Measurements from ENCODE around the gene CDK13.

CDK13 gene

DNA sequence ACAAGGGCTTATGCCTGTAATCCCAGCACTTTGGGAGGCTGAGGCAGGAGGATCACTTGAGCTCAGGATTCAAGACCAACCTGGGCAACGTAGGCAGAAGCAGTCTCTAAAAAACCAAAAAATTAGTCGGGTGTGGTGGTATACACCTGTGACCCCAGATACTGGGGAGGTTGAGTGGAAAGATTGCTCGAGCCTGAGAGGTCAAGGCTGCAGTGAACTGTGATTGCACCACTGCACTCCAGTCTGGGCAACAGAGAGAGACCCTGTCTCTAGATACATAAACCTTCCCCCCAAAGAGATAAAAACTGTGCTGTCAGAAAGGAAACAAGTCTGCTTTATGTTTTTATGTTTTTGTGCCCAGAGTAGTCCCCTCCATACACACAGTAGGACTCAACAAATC lies 27.5 kb upstream of the CDK13 start:
- TF ChIP-seq POLR2AphosphoS5 (IDR thresholded peaks at IDR 0.05; ENCODE audit: low read depth, low read length): no peak
- TF ChIP-seq POLR2A (IDR thresholded peaks at IDR 0.05; ENCODE audit: low read depth, low read length): no peak
- TF ChIP-seq TAF1 (IDR thresholded peaks at IDR 0.05; ENCODE audit: low read depth, low read length): no peak
- no peak for TF ChIP-seq SPI1 (IDR thresholded peaks at IDR 0.05; ENCODE audit: low read depth, low read length)
- FAIRE-seq (no peak), DNase-seq (ENCODE audit: insufficient read length, low spot score) (no peak)

DNA sequence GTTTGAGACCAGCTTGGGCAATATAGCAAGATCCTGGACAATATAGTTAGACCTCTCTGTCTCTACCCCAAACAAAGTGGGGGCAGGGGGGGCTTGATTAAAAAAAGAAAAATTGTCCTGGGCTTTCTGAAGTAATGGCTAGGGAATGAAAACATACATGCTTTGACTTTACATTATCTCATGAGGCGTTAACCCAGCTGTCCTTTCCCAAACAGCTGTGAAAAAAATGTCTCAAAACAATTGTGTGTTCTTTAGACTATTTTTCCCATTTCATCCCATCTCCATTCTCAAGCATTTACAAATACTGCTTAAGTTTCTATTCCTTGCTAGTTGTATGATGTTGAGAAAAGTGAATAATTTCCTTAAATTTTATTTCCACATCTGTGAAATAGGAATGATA lies 27.0 kb upstream of the CDK13 start:
- TF ChIP-seq TAF1 (IDR thresholded peaks at IDR 0.05; ENCODE audit: low read depth, low read length): no peak
- no peak for FAIRE-seq
- DNase-seq (ENCODE audit: insufficient read length, low spot score): no peak

DNA sequence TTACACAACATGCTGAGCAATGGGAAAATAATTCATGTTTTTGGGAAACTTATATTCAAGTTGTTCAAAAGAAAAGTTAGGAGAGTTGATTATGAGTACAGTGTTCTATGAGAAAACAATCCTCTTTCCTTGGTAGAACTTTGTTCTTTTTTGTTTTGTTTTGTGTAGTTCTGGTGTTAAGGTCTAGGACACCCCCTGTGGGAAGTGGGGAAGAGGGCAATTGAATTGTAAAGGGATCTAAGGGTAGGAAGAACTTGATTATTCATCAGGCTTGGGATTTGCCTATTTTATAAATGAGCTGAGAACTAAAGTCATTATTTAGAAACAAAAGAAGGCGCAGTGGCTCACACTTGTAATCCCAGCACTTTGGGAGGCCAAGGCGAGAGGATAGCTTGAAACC lies 25.9 kb upstream of the CDK13 start:
- DNase-seq (ENCODE audit: insufficient read length, low spot score): no peak
- no peak for TF ChIP-seq POLR2A (IDR thresholded peaks at IDR 0.05; ENCODE audit: low read depth, low read length)
- no peak for TF ChIP-seq TAF1 (IDR thresholded peaks at IDR 0.05; ENCODE audit: low read depth, low read length)
- TF ChIP-seq POU2F2 (IDR thresholded peaks at IDR 0.05; ENCODE audit: low read depth, low read length): no peak
- no peak for TF ChIP-seq POLR2AphosphoS5 (IDR thresholded peaks at IDR 0.05; ENCODE audit: low read depth, low read length)
- TF ChIP-seq SPI1 (IDR thresholded peaks at IDR 0.05; ENCODE audit: low read depth, low read length): no peak
- TF ChIP-seq PAX5 (IDR thresholded peaks at IDR 0.05; ENCODE audit: insufficient read depth, low read length, severe bottlenecking): no peak
- no peak for FAIRE-seq

DNA sequence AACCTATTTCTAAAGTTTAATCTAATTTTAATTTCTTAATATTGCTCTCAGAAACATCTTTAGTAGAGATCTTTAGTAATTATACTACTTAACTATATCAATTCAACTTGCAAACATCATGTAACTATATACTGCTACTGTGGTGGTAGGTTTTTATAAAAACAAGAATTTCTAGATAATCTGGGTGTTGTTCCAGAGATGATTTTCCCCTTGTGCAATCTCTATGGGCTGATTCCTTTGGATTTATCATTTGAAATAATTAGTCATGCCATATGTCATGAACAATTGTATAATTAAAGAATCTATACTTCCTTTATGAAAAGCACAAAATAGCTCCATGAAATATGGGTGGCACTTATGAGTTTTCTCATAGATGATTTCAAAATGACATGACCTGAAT lies 23.9 kb upstream of the CDK13 start:
- FAIRE-seq (no peak), DNase-seq (ENCODE audit: insufficient read length, low spot score) (no peak)
- TF ChIP-seq SPI1 (IDR thresholded peaks at IDR 0.05; ENCODE audit: low read depth, low read length) (no peak), PAX5 (IDR thresholded peaks at IDR 0.05; ENCODE audit: insufficient read depth, low read length, severe bottlenecking) (no peak), TAF1 (IDR thresholded peaks at IDR 0.05; ENCODE audit: low read depth, low read length) (no peak), POLR2A (IDR thresholded peaks at IDR 0.05; ENCODE audit: low read depth, low read length) (no peak), POLR2AphosphoS5 (IDR thresholded peaks at IDR 0.05; ENCODE audit: low read depth, low read length) (no peak), POU2F2 (IDR thresholded peaks at IDR 0.05; ENCODE audit: low read depth, low read length) (no peak)

DNA sequence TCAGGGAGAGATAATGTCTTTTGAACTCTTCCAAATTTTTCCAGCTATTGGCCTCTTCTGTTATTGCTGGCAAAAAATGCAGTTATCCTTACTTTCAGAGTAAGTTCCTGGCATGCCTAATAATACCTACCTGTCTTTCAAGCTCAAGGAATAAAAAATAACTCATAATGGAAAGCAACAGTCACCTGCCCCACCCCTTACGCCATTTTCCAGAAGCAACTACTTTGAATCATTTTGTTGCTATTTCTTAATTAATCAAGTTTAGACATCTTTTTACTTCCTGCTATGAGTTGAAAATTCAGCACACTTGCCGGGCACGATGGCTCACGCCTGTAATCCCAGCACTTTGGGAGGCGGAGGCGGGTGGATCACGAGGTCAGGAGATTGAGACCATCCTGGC lies 23.0 kb upstream of the CDK13 start:
- FAIRE-seq (no peak), DNase-seq (ENCODE audit: insufficient read length, low spot score) (no peak)
- TF ChIP-seq PAX5 (IDR thresholded peaks at IDR 0.05; ENCODE audit: insufficient read depth, low read length, severe bottlenecking) (no peak), POLR2AphosphoS5 (IDR thresholded peaks at IDR 0.05; ENCODE audit: low read depth, low read length) (no peak), POU2F2 (IDR thresholded peaks at IDR 0.05; ENCODE audit: low read depth, low read length) (no peak), TAF1 (IDR thresholded peaks at IDR 0.05; ENCODE audit: low read depth, low read length) (no peak), SPI1 (IDR thresholded peaks at IDR 0.05; ENCODE audit: low read depth, low read length) (no peak), POLR2A (IDR thresholded peaks at IDR 0.05; ENCODE audit: low read depth, low read length) (no peak)

DNA sequence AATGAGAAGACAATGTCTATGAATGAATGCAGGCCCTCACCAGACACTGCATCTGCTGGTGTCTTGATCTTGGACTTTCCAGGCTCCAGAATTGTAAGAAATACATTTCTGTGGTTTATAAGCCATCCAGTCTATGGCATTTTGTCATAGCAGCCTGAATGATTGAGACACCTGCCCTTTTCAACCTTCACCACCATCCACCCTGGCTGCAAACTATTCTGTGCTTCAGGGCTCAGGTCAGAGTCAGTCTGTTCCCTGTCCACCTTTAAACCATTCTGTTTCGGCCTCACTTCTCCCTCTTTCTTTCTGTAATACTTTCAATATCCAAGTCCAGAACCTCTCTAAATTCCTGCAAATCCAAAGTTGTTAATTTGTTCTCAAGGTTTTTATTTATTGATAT lies 15.9 kb upstream of the CDK13 start:
- DNase-seq (ENCODE audit: insufficient read length, low spot score) (no peak), FAIRE-seq (no peak)
- TF ChIP-seq POLR2A (IDR thresholded peaks at IDR 0.05; ENCODE audit: low read depth, low read length): no peak
- TF ChIP-seq POU2F2 (IDR thresholded peaks at IDR 0.05; ENCODE audit: low read depth, low read length): no peak

DNA sequence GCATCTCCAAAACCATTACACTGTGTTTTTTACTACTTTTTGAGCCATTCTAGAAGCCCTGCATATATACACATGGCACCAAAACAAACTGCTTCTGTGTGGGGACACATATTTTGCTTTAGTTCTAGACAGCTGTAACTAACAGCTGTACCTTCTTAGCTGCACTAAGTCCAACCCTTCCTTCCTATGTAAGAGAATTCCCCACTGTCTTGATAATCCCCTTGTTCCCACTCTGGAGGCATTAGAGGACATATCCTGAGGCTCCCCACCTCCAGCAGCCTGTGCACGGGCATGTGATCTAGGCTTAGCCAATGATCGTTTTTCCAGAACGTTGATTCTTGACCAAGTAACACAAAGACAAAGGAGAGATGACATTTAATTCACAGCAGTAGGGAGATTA lies 13.3 kb upstream of the CDK13 start:
- FAIRE-seq: no peak
- no peak for DNase-seq (ENCODE audit: insufficient read length, low spot score)
- TF ChIP-seq POLR2A (IDR thresholded peaks at IDR 0.05; ENCODE audit: low read depth, low read length) (no peak), SPI1 (IDR thresholded peaks at IDR 0.05; ENCODE audit: low read depth, low read length) (no peak), POLR2AphosphoS5 (IDR thresholded peaks at IDR 0.05; ENCODE audit: low read depth, low read length) (no peak), PAX5 (IDR thresholded peaks at IDR 0.05; ENCODE audit: insufficient read depth, low read length, severe bottlenecking) (no peak), POU2F2 (IDR thresholded peaks at IDR 0.05; ENCODE audit: low read depth, low read length) (no peak), TAF1 (IDR thresholded peaks at IDR 0.05; ENCODE audit: low read depth, low read length) (no peak)

DNA sequence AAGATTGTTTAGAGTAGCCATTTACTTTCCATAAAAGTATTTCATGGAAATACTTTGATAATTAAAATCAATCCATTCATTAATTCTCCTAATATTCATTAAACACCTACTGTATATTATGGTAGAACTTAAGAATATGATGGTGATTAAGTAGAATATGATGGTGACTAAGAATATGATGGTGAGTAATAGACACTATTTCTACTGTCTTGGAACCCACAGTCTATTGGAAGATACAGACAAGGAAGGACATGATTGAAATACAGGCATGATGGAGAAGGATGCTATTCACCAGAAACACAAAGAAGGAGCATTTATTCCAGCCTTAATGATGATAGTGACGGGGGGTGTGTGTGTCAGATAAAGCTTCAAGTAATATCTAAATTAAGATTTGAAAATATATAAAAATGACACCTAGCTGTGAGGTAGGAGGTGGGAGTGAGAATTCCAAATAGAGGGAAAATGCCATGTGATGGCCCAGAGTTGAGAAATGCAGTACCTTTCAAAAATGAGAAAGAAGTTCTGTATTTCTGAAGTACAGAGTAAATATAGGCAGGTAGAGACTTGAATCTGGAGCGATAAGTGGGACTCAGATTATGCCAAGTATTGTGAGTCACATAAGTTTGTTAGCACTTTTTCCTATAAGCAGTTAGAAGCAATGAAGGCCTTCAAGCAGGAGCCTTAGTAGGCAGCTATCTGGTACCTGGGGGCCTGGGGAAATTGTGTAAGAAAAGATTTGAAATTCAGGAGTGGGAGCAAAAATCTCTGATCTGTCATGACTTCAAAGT lies 12.5 kb upstream of the CDK13 start:
- TF ChIP-seq POLR2AphosphoS5 (IDR thresholded peaks at IDR 0.05; ENCODE audit: low read depth, low read length): no peak
- TF ChIP-seq SPI1 (IDR thresholded peaks at IDR 0.05; ENCODE audit: low read depth, low read length): no peak
- no peak for TF ChIP-seq TAF1 (IDR thresholded peaks at IDR 0.05; ENCODE audit: low read depth, low read length)
- TF ChIP-seq POU2F2 (IDR thresholded peaks at IDR 0.05; ENCODE audit: low read depth, low read length): no peak
- no peak for TF ChIP-seq POLR2A (IDR thresholded peaks at IDR 0.05; ENCODE audit: low read depth, low read length)
- TF ChIP-seq PAX5 (IDR thresholded peaks at IDR 0.05; ENCODE audit: insufficient read depth, low read length, severe bottlenecking): no peak
- FAIRE-seq (no peak), DNase-seq (ENCODE audit: insufficient read length, low spot score) (no peak)

DNA sequence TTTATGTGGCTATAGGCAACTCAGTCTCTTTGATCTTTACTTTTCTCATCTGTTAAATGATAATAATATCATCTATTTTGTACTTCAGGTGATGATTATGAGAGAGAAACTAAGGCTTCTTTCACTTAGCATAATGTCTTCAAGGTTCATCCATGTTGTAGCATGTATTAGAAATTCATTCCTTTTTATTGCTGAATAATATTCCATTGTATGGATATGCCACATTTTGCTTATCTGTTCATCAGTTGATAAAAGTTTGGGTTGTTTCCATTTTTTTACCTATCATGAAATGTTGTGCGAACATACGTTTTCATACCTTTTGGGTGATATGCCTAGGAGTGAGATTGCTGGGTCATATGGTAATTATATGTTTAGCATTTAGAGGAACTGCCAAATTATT lies 7.2 kb upstream of the CDK13 start:
- TF ChIP-seq POLR2AphosphoS5 (IDR thresholded peaks at IDR 0.05; ENCODE audit: low read depth, low read length) (no peak), POU2F2 (IDR thresholded peaks at IDR 0.05; ENCODE audit: low read depth, low read length) (no peak), PAX5 (IDR thresholded peaks at IDR 0.05; ENCODE audit: insufficient read depth, low read length, severe bottlenecking) (no peak), SPI1 (IDR thresholded peaks at IDR 0.05; ENCODE audit: low read depth, low read length) (no peak), POLR2A (IDR thresholded peaks at IDR 0.05; ENCODE audit: low read depth, low read length) (no peak)
- DNase-seq (ENCODE audit: insufficient read length, low spot score): no peak
- FAIRE-seq: no peak

DNA sequence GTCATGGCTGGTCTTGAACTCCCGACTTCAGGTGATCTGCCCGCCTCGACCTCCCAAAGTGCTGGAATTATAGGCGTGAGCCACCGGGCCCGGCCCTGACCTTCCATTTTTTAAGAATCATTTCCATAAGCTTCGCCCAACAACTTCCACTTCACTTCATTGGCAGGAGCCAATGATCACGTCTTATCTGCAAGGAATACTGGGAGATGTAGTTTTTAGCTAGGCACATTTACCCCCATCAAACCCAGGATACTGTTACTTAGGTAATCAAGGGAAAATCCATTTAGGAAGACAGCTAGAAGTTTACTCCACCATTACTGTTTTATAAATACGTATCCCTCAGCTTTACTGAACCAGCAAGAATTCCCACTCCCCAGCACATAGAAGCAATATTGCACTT lies 3.4 kb upstream of the CDK13 start:
- no peak for TF ChIP-seq SPI1 (IDR thresholded peaks at IDR 0.05; ENCODE audit: low read depth, low read length)
- DNase-seq (ENCODE audit: insufficient read length, low spot score) (no peak), FAIRE-seq (no peak)

All from GM12891 (cell line).